SIG-M5 (cell line): ENCODE measurements around the gene KCNH2.
"Not testable (repeated sequence)": the region's sequence is repeated elsewhere in the genome, so short reads cannot be mapped to it uniquely, and the experiment has no call there.

Experiments
- DNase-seq: peaks from one replicate; lab custom pipeline; 2025; lab: John Stamatoyannopoulos, UW

The KCNH2 gene

DNA sequence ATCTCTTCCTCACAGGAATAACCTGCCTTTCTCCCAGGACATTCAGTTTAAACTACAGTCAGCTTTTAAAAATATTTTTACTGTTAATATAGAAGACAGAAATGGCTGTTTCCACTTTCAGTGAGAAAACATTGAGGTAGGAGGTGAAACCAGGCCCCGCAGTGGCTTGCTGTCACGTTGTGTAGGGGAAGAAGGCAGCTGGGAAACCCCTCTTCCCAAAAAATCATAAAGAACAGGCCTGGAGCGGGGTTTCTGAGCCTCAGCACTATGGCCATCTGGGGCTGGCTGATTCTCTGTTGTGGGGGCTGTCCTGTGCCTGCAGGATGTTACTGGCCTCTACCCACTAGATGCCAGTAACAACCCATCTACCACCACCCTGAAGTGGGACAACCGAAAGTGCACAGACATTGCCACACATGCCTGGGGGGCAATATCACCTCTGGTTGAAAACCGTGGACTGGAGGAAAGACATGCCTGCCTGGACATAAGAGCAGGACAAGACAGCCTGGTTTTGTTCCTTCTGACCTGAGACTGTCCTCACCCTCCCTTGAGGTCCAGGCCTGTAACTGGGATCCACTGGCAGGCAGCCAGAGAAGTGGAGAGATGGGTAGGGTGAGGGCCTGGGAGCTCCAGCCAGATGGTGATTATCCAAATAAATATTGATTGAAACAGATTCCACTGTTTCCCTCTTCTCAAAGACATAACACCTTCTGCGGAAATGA lies 43.9 kb downstream of the KCNH2 start:
- DNase-seq: no peak

DNA sequence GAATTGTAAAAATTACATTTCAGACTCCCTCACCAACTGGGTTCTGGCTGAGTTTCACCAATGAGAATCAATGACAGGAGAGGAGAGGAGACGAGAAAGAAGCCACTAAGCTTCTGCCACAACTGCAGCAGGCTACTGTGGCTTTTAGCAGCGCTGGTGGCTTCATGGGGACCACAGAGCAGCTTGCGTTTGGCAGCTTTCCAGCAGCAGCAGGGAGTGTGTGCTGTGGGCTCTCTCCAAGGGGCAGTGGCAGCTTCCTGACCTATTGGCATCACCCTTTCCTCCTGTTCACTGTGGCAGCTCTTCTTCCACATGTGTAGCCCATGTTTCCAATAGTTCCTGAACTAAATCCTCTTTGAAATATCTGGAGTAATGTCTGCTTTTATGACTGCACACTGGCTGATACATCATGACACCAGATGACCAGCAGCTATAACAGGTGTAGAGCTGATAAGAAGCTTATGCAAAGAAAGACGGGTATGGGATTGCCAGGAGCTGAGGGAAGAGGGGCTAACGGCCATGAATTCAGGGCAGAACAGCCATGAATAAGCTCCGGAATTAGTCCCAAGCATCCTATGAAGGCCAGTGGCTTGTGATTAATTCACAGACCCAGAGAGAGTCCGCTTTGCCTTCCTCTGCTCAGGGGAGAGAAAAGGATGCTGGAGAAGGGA lies 46.8 kb downstream of the KCNH2 start:
- DNase-seq: no peak

DNA sequence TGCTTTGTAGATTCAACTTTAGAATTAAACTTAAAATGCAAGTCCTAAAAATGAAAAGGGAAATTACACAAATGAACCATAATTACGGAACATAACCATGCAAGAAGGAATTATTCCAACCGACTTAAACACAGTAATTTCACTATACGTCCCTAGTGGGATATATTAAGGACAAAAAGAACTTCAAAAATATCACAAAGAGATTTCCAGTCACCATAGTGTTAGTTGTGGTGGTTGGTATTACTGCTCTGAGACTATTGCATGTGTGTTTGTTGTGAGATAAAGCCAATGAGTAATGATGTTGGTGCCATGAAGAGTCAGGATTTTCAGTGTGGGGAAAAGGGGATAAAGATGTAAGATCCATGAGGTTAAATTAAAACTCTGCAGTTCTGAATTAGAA lies 49.6 kb downstream of the KCNH2 start:
- DNase-seq: no peak

DNA sequence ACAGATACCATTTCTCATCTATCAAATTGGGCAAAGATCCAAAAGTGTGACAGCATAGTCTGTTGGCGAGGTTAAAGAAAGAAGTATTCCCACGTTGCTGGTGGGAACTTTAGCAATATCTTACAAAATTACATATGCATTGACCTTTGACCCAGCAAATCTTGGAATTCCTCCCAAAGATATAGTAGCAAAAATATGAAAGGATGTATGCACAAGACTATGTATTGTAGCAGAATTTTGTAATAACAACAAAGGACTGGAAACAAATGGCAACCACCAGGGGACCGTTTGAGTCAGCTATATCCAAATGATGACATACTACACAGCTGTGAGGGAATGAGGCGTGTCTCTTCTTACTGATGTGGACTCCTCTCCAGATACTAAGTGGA lies 50.2 kb downstream of the KCNH2 start:
- DNase-seq: no peak

DNA sequence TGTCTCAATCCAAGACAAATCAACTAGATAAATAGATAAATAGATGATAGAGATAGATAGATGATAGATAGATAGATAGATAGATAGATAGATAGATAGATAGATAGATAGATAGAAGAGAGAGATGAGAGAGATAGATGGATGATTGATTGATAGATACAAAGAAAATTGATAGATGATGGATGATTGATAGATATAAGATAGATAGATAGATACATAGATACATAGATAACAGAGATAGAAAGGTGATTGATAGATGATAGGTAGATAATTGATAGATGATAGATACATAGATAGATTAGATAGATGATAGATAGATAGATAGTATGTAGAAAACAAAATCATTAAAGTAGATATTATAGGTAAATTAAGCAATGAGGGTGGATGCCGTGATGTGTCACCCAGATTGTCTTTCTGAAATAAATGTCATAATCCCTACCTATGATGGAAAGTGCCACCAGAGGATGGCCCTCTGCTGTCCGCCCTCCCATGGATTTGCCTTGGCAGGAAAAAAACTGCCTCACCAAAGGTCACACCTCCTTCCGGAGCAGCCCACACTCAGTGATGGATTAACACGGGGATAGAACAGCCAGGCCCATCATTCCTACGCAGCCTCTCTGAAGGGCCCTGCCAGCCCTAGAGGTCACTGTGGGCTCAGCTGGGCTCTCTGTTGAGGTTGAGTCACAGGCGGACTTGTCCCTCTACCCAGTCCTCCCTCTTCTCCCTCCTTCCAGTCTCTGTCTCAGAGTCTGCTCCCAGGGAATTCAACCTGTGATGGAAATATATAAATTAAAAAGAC lies 50.8 kb downstream of the KCNH2 start:
- DNase-seq: no peak

DNA sequence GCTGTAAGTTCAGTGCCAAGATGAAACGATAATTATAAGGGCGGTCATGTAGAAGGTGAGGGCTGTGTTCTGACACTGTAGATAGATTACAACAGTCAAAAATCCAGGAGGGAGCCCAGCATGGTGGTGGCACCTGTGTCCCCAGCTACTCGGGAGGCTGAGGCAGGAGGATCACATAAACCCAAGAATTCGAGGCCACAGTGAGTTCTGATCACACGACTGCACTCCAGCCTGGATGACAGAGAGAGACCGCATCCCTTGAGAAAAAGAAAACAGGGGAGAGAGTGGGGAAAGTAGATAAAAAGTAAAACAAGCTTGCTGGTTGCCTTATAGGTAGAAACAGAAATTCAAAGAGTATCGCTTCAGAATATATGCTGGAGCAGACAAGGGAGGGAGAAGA lies 52.1 kb downstream of the KCNH2 start:
- DNase-seq: no peak

DNA sequence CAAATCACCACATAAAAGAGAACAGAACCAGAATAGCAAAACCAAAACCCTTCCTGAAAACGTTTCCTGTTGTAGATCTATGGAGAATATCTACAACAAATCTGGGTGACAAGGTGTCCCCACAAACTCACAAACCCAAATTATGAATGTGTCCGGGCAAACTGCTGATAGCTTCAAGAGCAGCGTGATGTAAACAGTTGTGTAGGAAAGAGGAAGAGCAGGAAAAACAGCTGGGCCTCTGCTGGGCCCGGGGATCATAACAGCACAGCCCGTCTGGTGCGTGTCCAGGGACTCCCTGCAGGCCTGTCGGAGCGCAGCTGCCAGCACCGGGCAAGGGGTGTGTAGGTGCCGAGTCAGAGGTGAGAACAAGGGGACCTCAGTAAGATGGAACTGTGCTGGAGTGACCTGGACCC lies 53.7 kb downstream of the KCNH2 start:
- no peak for DNase-seq

DNA sequence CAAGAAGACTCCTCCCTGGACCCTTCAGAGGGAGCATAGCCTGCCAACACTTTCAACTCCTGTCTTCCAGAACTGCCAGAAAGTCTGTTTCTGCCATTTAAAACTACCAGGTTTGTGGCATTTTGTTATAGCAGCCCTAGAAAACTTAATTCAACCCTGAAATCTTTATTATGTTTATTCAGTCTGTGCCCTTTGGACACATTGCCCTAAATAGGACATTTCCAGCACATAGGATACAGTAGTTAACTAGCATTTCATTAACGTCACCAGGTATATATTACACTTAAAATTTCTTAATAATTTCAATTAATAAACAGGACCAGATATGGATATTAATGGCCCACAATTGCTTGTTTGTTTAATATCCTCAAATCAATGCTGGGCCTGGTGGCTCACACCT lies 54.3 kb downstream of the KCNH2 start:
- no peak for DNase-seq

DNA sequence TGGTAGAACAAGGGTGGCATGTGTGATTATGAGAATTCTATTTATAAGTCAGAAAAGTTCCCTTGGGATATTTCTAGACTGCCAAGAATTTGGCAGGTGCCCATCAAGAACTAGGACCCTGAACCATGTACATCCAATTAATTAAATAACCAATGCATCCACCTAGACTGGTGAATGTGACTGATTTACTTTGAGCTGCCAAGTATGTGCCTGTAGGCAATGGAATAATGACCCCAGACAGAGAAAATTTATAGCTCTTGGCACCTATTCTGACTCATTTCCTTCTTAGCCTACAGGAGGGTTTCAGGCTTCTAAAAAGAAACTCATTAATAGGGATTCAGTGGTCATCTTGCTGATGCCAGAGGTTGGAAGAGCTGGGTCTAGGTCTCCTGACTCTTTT lies 54.9 kb downstream of the KCNH2 start:
- DNase-seq: no peak

DNA sequence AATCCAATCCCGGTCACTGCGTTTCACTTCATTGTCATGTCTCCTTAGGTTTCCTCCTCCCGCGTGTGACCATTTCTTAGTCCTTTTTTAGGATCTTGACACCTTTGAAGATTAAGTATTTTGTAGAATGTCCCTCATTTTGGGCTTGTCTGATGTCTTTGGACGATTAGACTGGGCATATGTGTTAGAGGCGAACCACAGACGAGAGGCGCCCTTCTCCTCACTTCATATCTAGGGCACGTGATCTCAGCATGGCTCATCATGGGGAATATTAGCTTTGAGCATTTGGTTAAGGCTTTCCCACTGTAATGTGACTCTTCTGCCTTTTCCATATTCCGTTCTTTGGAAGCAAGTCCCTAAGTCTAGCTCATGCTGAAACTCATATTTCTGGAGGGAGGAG lies 59.0 kb downstream of the KCNH2 start:
- DNase-seq: no peak

DNA sequence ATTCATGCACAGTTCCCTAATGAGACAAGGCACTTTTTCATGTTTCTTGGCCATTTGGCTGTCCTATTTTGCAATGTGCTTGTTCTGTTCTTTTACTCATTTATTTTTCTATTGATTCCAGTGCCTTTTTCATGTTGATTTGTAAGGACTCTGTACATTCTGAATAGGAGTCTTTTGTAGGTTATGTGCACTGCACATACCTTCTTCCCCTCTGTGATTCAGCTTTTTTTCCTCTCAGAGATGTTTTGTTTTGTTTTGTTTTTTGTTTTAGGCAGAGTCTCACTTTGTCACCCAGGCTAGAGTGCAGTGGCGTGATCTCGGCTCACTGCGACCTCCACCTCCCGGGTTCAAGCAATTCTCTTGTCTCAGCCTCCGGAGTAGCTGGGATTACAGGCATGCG lies 59.7 kb downstream of the KCNH2 start:
- DNase-seq: no peak

DNA sequence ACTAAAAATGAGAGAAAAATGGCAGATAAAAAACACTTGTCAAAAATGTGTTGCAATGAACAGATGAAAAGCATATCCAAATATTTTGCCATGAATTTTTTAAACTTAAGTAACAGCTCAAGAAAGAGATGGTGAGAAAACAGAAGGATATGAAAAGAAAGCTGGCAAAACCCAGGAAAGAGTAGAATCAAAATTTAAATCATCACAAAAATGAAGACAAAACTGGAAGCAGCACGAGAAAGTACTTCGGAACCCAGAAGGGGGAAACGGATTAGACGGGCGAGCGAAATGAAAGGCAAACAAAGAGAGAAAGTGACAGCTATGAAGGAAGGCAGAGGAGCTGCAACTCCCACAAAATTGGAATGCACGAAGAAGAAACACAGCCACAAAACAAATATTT lies 60.2 kb downstream of the KCNH2 start:
- DNase-seq: no peak

DNA sequence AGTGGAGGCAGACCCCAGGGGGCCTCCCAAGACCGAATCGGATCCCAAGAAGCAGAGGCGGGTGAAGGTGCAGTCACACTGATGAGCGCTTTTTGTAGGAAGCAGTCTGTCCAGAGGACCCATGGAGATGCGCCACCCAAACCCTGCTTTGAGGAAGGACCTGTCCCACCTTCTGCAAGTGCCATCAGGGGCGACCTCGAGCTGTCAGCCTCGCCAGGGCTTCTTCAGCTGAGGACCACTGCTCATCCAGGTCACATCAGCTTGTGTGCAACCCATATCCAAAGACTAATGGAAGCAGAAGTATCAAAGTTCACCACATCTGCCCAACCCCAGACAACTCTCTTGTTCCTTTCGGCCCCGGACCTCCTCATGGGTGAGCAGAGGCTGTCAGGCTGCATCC lies 61.5 kb downstream of the KCNH2 start:
- DNase-seq: no peak

DNA sequence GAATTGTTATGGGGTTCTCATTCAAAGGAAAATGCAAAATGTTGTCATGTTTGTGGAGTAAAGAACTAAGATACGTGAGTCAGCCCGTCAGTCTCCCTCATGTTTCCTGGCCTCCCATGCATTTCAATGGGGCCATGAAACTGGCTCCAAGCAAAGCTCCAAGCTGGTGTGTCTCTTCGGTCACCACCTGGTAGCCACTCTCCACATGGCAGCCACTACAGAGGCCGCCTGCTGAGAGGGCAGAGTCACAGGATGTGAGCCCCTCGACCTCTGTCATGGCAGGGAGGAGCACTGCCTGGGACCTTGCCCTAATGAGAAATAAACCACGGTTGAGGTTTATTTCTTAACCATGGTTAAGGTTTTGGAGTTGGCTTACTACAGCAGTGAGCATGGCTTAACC lies 63.2 kb downstream of the KCNH2 start:
- DNase-seq: no peak

DNA sequence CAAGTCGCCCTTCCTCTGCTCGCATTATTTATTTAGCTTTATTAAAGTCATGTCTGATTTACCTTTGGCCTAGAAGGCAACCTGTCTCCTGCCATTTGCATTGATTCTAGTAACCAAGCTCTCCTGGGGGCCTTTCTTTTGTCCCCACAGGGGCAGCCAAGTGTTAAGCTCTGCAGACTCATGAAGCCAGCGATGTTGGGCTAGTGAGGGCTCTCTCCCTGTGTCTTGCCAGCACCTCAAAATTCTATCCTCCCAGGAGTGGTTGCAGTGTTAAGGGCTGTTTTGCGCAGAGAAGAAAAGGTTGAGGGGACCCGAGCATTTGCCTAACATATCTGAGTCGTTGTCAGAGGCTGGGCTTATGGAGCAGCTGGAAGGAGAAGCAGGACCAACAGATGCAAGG lies 63.9 kb downstream of the KCNH2 start:
- DNase-seq: no peak

DNA sequence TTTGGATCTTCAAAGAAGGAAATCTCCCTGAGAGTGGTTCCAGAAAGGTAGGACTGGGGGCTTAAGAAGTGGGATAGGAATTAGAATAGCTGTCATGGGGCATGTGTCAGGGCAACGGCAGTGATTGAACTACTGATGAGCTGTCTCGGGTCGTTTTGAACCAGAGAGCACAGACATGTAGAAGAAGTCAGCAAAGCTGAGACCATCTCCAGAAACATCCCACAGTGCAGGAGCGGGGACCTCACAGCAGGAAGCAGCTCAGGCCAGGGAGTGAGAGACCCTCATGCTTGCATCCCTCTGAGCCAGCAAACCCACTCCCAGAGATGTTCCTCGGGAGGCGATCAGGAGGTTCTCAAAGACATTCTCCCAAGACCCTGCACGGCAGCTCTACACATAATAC lies 65.7 kb downstream of the KCNH2 start:
- no peak for DNase-seq

DNA sequence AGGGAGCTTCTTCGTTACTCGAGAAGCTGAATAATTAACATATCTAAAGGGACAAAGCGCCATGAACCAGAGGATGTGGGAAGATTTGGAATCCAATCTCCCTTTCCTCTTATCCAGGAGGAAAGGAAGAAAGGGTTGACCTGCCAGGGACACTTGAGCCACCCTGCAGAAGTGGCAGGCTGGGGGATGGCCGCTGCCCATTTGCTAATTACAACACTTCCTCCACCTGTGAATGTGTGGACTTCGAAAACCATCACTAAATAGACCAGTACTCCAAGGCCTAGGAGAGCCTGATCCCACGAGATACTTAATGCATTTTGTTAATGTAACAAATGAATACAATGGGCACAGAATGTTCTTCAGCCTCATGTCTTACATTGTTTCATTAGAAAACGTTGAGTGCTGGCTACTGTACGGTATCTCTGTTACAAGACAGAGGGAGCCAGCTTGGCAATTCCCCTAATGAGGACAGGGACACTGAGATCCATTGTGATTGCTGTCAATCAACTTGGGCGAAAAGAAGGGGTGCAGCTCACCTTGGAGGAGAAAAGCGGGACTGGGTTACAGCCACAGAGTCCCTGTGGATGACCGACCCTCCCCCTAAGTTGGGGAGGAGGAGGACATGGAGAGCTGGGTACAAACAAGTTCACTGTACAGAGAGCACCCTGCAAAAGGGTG lies 66.4 kb downstream of the KCNH2 start:
- no peak for DNase-seq

DNA sequence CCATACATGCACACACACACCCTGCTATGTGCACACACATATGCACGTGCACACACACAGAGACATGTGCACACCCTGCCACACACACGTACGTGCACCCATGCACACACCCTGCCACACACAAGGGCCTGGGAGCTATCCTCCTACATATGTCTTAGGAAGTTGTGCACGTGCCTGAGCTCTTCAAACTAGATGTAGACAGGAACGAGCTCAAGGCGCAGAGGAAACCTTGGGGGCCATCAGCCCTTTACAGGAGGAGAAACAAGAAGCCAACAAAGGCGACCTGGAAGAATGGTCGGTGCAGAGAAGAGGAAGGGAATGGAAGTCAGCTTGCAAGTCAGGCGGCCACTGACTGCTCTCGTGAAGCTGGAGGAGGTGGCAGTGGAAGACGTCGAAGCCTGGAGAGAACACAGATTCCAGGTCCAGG lies 67.1 kb downstream of the KCNH2 start:
- no peak for DNase-seq

DNA sequence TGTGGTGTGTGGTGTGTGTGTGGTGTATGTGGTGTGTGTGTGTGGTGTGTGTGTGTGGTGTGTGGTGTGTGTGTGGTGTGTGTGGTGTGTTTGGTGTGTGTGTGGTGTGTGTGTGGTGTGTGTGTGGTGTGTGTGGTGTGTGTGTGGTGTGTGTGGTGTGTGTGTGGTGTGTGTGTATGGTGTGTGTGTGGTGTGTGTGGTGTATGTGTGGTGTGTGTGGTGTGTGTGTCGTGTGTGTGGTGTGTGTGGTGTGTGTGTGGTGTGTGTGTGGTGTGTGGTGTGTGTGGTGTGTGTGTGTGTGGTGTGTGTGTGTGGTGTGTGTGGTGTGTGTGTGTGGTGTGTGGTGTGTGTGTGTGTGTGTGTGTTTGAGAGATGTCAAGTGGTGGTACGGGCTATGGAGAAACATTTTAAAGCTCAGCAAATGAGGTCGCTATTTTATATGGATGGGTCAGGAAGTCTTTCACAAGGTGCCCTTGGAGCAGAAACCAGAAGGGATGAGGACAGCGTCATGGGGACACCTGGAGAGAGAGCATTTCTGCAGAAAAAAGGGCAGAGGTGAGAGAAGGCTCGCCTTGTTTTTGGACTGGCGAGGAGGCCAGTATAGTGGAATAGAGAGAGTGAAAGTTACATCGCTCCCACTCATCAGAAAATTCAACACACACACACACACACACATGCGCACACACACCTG lies 67.7 kb downstream of the KCNH2 start:
- DNase-seq: not testable (repeated sequence)

DNA sequence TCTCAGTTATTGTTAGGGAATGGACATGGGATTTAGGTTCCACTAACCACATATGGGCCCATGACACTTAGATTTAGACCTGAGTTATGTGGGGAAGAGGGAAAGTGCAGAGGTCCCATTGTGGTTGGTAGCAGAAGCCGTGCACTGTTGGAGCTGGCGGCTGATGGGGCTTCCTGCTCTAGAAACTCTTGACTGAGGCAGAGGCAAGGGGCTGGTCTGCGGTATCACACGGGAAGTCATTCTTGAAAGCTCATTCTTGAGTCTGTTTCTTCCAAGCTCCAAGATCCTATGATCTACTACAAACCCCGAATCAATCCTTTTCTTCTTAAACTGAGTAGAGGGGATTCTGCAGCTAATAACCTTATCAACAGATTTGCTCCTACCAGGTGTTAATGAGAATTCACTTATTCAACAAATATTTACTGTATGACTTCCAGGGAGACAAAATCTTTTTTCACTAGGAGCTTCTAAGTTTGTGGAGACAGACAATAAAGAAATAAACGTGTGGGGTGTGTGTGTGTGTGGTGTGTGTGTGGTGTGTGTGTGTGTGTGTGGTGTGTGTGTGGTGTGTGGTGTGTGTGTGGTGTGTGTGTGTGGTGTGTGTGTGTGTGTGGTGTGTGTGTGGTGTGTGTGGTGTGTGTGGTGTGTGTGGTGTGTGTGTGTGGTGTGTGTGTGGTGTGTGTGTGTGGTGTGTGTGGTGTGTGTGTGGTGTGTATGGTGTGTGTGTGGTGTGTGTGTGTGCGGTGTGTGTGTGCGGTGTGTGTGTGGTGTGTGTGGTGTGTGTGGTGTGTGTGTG lies 68.7 kb downstream of the KCNH2 start:
- DNase-seq: no peak

DNA sequence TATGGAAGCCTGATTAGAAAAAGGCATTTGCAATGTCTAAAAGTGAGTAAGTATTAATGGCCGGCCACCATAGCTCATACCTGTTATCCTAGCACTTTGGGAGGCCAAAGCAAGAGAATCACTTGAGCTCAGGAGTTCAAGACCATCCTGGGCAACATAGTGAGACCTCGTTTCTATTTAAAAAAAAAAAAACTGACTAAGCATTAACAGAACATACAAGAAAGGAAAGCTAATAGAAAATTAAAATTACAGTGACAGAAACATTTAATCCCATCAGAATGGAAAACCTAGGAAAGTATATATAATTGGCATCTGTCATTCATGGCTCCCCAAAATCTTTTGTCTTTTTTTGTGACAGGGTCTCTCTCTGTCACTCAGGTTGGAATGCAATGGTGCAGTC lies 69.9 kb downstream of the KCNH2 start:
- no peak for DNase-seq
